SK-N-MC (cell line): ENCODE results near the gene MCRIP2.

Experiments used
- EZH2 ChIP-seq: fragments of 200-600 bp; sonication (generic); IDR thresholded peaks from one replicate; pipeline ENCODE4 v1.6.1; 2017; ENCODE audit warnings: antibody characterized with exemption
- POLR2AphosphoS5 ChIP-seq: IDR thresholded peaks from 2 replicates; pipeline ENCODE4 v1.6.1; 2012; ENCODE audit warnings: mild to moderate bottlenecking, low read depth, low read length, borderline replicate concordance

GRCh38 chr16:687499-687898 lies 45.9 kb downstream of the MCRIP2 start:
- TF ChIP-seq POLR2AphosphoS5 = no peak
- TF ChIP-seq EZH2 = no peak
